Dermis microvascular lymphatic vessel endothelial cell (primary cell): Measurements from ENCODE around the gene GINS1. TPM values are rescaled to one million over a fixed set of nuclear protein-coding genes. Genes with fewer than 3 reads are reported as not detected.
"Not testable (repeated sequence)": the region's sequence is repeated elsewhere in the genome, so short reads cannot be mapped to it uniquely, and the experiment has no call there.

Experiments
- DNase-seq, 2 donors: peaks; one replicate each; pipeline versions ENCODE4 v3.0.0 to v3.0.0-alpha.2; 2010; ENCODE audit warnings: low read depth in 2 of 2
- total RNA-seq: library from RNA; depleted of rRNA; stranded (reverse); fragments of >200 nt; gene quantifications from 2 replicates; pipeline ENCODE4 v1.2.1, GENCODE V29; 2014

Gene GINS1
- total RNA-seq, 1 donor from 2014 or later, result 15.9 TPM

DNA sequence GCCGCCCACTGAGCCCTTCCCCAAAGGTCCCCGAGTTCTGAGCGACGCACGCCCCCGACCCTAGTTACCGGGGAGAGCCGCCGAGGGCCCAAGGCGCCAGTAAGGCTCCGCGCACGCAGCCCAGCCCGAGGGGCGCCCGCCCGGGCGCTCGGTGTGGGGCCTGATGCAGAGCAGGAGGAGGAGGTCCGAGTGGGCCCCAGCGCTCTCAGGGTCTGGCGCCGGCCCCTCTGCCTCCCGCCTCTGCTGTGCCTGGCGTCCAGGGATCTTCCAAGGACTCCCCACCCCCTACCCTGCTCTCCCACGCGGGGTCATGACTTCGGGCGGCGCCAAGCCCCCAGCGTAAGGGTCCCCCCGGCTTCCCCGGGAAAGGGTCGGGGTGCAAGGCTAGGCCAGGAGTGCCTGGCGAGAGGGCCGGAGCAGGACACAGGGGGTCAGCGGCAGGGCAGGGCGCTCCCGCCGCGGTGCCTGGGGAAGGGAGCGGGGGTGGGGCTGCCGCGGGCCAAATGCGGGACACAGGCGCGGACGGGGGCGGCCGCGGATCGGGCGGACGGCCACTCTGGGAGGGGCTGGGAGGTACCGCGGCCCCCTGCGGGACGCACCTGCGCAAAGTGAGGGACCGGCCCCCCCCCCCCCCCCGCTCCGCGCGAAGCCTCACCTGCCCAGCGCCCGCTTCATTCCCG is 17.5 kb upstream of the GINS1 start:
- peak in 1 of 2 donors; percentile 32 for DNase-seq

DNA sequence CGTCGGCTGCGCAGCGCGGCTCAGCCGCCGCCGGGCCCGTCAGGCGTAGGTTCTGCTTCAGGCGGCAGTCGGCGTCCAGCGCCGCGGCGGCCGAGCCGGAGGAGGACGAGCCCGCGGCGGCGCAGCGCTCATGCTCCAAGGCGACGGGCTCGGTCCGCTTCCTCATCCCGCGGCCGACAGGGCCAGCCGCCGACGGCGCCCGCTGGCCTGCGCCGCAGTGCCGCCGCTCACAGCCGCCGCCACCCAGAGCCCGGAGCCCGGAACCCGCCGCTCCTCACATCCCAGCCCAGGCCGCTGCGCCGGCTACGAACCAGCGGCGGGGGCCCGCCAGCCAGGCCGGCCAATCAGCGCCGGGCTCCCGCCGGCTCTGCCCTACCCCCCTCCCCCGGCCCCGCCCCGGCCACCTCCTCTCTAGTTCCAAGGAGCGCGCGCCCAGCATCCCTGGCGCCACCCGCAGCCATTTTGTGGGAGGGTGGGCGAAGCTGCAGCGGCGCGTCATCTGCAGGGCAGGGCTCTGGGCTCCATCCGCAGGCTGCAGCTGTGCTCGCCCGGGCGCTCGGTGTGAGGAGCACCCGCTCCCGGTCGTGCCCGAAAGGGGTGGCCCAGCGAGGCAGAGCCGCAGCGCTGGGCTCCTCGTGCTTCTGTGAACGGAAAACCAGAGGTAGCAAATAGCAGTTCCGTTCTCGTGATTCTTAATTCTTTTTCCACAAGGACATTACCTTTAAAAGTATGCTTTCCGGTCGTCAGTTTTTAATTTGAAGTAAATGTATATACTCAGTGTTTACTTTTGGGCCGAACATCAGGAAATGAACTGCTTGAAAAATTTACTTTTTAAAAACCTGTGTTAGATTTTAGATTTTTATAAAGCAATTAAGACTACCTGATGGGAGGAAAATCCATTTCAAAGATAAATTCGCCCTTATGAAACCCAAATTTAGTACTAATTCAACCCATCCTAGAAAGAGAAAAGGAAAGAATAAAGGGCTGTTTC is 16.6 kb upstream of the GINS1 start, which contains the start of gene ABHD12:
TSS of gene ABHD12 (minus strand) at position 298 of the 991 bp plus-strand sequence. CDS start at position 166, 132 bp downstream.
- DNase-seq, result peak; percentile 82 to 97

DNA sequence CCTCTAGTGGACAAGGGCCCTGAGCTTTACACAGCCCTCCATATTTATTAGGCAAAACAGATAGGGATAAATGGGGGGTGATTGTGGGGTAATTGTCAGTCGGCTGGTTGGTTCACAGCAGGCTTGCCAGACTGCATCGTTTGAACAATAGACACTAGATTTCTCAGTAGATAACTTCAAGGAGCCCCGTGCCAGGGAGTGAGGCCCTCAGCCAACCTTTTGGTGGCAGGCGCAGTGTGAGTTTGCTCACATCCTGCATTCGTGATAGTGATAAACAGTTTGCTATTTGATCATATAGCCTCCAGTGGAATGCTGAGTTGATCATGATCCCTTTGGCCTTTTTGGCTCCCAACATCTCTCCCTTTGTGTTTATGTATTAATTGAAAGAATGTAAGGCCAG is 13.2 kb upstream of the GINS1 start:
- no peak for DNase-seq

DNA sequence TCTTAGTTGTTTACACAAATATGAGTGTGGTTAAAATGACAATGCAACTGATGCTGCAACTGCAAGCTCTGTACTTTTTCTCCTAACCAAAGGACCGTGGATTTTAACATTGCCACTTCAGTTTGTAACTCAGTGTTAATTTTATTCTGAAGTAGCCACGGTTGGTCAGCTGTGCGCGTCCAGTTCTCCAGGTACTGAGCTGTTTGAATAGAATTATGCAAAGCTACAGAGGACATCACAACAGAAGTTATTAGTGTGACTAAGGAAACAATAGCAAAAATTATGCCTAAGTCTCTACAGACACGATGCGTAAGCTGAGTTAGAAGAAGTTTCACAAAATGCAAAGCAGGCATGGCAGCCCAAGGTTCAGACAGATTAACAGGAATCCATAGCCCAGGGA is 12.5 kb upstream of the GINS1 start:
- no peak for DNase-seq

DNA sequence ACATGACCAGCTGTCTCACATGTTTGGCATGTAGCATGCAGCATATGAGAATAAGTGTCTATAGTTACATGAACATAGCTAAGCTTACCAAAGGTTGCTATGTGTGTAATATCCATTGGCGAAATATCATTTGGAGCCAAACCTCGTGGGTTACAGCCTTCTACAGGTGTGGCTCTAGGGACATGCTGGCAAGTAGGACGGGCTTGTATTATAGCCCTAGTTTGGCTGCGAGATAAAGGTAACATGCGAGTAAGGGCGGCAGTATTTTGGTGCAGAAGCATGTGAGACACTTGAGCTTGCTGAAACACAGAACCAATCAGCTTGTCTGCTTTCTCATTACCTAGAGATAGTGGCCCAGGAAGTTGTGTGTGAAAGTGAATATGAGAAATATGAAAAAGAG is 10.4 kb upstream of the GINS1 start:
- no peak for DNase-seq

DNA sequence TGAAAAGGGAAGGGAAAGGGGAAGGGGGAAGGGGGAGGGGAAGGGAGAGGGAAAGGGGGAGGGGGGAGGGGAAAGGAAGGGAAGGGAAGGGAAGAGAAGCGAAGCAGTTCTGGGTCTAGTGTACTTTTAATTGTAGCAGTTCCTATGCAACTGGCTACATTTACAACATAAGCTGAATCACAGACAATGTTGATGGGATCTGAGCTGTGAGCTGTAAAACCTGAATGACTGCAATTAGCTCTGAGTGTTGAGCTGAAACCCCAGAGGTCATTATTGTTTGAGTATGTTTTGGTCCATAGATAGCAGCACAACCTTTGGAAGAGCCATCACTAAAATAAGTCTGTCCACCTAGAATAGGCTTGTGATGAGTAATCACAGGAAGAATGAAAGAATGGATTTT is 9.7 kb upstream of the GINS1 start:
- no peak for DNase-seq

DNA sequence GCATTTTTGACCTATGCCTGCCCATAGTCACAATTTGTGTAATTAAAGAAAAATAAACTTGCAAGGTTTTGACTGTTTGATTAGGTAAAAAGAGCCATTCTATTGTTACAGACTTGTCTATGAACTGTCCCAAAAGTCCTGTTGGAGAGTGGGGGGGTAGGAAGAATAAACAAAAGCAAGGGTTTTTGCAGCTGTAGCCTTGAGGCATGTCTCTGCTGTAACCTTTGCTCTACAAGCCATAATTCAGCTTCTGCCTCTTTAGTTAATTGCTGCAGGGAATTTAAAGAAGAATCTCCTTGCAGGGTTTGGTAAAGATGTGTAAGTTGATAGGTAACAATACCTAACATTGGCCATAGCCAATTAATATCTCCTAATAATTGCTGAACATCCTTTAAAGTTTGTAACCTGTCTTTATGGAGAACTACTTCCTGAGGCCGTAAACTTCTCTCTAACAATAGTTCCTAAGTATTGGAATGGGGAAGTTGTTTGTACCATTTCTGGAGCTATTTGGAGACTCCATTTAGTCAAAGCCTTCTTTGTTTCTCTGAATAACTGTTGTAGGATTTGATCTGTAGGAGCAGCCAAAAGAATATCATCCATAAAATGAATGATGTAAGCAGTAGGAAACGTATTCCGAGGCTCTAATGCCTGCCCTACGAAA is 9.0 kb upstream of the GINS1 start:
- no peak for DNase-seq

DNA sequence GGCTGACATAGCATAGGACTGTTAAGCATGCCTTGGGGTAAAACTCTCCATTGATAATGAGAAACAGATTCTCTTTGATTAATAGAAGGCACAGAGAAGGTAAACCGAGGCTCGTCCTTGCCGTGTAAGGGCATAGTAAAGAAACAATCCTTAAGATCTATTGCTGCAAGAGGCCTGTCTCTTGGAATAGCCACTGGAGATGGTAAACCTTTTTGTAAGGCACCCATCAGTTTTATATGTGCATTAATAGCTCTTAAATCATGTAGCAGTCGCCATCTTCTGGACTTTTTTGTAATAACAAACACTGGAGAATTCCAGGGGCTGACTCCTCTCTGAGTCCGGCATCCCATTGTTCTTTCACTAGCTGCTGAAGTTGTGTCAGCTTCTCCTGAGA is 8.4 kb upstream of the GINS1 start:
- peak; percentile 63 to 81 for DNase-seq

DNA sequence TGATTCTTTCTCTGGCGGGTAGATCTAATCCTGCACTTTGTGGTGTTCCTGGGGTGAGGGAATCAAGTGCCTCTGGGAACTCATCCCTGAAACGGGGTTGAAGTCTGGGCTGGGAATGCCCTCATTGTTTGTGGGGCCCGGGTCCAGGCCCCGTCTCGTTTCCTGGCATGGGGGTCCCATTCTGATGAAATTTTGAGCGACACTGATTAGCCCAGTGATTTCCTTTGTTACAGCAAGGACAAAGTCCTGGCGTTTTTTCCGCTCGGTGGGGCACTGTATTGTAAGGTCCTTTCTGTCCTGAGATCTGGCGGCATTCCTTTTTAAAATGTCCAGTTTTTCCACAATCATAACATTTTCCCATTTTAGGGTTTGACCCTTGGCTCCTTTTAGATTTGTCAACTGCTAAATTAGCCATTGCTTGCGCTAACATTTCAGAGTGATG is 7.2 kb upstream of the GINS1 start:
- DNase-seq, result not testable (repeated sequence)

DNA sequence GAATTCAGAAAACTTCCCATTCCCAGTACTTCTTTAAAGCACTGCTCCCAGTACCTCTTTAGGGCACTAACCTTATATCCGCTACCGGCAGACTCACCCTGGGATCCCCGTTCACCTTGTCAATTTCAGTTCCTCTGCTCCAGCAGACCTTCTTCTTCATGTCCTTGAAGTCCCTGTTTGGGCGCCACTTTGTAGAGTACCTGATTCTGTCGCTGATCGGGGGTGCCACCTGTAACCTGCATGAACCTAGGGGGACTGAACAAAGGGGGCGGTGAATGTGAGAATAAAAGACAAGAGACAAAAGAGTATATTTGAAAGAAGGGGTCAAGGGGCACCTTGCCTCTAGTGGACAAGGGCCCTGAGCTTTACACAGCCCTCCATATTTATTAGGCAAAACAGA is 4.9 kb upstream of the GINS1 start:
- no peak for DNase-seq

DNA sequence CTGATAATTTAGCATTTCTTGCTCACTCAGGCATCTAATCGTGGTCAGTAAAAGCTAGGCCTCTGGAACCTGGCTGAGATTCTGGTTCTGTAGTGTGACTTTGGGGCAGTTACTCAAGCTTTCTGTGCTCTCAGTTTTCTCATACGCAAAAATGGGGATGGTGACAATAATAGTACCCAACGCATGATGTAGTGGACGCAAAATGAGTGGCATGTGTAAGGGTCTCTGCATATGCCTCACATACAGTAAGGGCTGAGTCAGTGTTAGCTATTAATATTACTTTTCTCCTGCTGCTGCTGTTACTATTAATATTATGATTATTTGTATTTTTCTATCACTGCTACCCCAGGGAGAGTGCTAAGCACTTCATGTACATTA is 686 bp downstream of the GINS1 start:
- DNase-seq, result no peak

DNA sequence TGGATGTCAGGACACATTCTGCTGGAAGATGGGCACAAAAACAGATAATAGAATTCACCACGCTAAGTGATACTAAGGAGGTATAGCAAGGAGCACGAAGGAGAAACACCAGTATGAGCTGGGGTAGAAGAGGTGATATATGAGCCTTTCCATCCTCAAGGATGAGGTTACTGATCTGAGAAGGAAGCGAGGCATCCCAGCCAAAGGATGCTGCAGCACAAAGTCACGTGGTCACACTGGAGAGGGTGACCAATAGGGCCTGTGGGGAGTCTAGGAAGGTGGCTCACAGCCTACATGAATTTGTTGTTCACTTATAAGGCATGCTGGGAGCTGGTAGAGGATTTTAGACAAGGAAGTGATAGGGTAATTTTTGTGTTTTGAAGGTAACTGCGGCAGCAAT is 1.4 kb downstream of the GINS1 start:
- no peak for DNase-seq

DNA sequence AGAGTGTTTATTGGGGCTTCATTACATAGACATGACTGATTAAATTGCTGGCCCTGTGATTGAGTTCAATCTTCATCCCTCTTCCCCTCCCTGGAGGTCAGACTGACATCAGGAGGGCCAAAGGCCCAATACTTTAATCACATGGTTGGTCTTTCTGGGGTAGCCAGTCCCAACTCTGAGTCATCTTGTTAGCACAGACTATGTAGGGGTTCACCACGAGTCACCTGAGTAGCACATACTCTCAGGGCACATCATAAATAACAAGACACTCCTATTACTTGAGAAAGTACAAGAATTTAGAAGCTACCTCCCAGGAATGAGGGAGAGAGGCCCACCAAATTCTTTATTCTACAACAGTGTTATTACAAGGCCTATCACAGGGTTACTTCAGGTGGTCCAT is 11.3 kb downstream of the GINS1 start:
- no peak for DNase-seq

DNA sequence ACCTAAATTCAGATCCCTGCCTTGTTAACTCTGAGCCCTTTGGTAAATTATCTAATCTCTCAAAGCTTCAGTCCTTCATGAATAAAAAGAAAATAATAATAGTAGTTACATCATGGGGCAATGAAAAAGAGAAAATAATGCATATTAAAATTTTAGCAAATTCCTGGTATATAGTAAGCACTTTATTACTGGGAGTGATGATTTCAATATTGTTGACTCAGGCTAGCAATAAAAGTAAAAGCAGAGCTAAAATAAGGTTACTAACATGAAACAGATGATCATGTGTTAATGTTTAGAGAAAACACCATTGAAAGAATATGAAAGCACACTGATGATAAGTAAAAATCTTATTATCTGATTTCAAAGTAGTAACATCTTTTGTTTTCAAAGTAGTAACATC is 13.6 kb downstream of the GINS1 start:
- DNase-seq, result no peak

DNA sequence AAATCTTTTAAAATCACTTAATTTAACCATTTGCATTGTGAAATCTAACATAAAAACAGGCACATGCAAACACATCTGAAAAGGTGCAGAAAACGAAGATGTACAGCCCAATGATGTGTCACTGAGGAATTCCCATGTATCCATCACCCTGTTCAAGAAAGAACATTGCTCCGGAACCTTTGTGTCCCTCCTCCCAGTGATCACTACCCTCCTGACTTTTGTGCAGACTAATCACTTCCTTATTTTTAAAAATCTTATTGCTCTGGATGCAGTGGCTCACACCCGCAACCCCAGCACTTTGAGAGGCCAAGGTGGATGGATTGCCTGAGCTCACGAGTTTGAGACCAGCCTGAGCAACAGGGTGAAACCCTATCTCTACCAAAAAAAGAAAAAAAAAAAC is 14.6 kb downstream of the GINS1 start:
- no peak for DNase-seq

DNA sequence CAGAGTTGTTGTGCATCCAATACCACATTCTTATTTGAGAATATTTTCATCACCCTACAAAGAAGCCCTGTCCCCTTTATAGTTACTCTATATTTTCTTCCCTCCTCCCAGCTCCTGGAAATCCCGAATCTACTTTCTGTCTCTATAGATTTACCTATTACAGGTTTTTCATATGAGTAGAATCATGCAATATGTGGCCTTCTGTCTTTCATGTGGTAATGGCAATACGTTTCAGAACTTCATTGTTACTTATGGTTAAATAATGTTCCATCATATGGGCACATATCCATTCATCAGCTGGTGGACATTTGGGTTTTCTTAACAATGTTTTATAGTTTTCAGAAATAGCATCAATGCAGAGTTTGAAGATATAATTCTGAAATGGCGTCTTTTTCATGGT is 17.1 kb downstream of the GINS1 start:
- no peak for DNase-seq

DNA sequence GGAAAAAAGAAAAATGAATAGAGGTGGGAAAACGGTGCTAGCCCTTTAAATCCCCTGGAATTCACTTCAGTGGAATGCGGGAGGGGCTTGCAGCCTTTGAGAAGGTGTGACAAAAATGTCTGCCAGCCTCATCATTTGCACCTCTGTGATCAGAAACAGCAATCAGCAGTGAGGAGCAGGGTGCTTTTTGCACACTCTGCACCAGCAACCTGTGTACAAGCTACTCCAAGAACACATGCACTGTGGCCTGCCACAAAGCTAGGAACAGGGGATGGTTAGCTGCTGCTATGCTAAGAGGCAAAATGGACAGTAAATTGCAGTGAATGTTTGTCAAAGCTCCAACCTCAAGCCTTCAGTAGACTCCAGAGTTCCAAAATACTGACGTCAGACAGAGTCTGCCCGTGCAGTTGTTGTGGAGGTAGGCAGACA is 29.7 kb downstream of the GINS1 start:
- DNase-seq, result no peak

DNA sequence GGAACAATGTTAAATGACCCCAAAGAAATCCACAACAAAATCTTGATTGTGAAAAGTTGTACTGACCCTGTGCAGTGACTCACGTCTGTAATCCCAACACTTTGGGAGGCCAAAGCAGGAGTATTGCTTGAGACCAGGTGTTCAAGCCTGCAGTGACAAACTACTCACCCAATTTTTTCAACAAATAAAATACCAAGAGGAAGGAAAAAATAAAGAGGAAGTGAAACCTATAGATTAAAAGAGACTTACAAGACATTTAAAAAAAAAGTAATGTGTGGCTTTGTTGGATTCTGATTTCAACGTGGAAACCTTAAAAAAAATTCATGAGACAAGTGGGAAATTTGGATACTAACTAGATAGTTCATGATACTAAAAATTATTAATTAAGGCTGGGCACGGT is 31.9 kb downstream of the GINS1 start:
- DNase-seq, result no peak

DNA sequence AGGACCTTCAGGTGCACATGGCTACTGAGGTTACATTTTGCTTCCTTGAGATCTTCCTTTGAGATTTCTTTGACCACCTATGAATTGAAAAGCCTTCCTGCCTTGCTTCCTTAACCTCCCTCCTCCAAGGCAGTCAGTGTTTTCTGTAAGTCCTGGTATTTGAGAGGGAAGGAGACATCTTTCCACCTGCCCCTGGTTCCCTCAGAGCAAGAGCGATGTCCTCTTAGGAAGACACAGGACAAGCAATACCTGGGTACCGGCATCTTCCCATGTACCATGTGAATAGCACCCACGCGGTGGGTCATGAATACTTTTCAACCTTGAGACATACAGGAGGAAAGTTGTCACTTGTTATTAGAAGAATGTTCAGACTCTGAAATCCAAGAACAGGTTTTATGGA is 37.1 kb downstream of the GINS1 start:
- no peak for DNase-seq

DNA sequence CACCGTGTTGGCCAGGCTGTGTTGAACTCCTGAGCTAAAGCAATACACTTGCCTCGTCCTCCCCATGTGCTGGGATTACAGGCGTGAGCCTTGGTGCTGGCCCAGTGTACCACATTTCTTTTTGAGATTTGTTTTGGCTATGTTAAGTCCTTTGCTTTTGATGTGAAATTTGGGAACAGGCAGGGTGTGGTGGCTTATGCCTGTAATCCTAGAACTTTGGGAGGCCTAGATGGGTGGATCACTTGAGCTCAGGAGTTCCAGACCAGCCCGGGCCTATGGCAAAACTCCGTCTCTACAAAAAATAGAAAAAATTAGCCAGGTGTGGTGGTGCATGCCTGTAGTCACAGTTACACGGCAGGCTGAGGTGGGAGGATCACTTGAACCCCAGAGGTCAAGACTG is 40.2 kb downstream of the GINS1 start:
- DNase-seq, result no peak

DNA sequence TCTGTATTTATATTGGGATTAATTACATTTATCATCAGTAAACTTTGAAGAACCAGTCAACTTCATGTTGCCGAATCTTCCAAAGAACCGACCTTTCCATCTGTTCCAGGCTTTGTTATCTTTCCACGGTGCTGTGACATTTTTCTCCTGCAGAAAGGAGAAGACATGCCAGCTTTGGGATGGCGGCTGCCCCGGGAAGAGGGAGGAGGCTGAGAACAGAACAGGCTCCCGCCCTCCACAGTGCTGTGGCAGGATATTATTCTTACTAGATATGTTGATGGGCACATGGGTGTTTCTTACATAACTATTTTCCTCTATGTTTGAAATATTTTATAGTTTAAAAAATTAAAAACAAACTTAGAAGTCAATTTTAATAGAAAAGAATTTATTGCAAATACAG is 44.9 kb downstream of the GINS1 start:
- no peak for DNase-seq
